ENCODE results near the gene FBXO27. TPM values are rescaled to one million over a fixed set of nuclear protein-coding genes. Genes with fewer than 3 reads are reported as not detected.

FBXO27 gene
- total and polyA plus RNA-seq, 11 donors, result 4.0 to 38.3 (median 21.0) TPM

- Histone ChIP-seq H3K36me3 (peaks cover 0 to 4% (median 0%) of the 10 kb centered on the region in 9 donors), H3K27me3 (no peaks in the 10 kb centered on the region), H3K4me1 (no peaks in the 10 kb centered on the region), H3K27ac (no peak overlapping the region), H3K9me3 (no peaks in the 10 kb centered on the region), H3K4me3 (no peak overlapping the region)
- WGBS, 4 donors, result 80 to 91% (median 88%) methylated on average over 4 of the region's 4 CpGs
- ATAC-seq (no peak), DNase-seq (no peak)
- intact Hi-C loops (cut with DNase I), result no loop called here
- TF ChIP-seq POLR2A (IDR thresholded peaks at IDR 0.05) (no peak), CTCF (IDR thresholded peaks at IDR 0.05) (no peak)
Observed at GRCh38 chr19:39021063-39021462, 11.3 kb downstream of the FBXO27 start.

- TF ChIP-seq POLR2A (IDR thresholded peaks at IDR 0.05) (no peak), CTCF (IDR thresholded peaks at IDR 0.05) (no peak)
- 87 to 92% (median 90%) methylated on average over 4 of the region's 4 CpGs for WGBS, 4 donors
- no peaks in the 10 kb centered on the region for H3K27me3 ChIP-seq
- DNase-seq (no peak), ATAC-seq (no peak)
- H3K4me1 ChIP-seq, result no peaks in the 10 kb centered on the region
- no peaks in the 10 kb centered on the region for H3K9me3 ChIP-seq
- H3K36me3 ChIP-seq, result no peaks in the 10 kb centered on the region
- H3K4me3 ChIP-seq, result no peak overlapping the region
- no peak overlapping the region for H3K27ac ChIP-seq
- intact Hi-C loops (cut with DNase I), result no loop called here
Observed at GRCh38 chr19:39017646-39018045, 14.7 kb downstream of the FBXO27 start.

GRCh38 chr19:39017026-39017425, 15.3 kb downstream of the FBXO27 start:
- no peaks in the 10 kb centered on the region for H3K27me3 ChIP-seq

GRCh38 chr19:39014037-39014436, 18.3 kb downstream of the FBXO27 start:
- Histone ChIP-seq H3K27ac (no peak overlapping the region), H3K27me3 (no peaks in the 10 kb centered on the region), H3K36me3 (no peaks in the 10 kb centered on the region), H3K4me1 (no peaks in the 10 kb centered on the region), H3K9me3 (peaks cover 0 to 5% (median 0%) of the 10 kb centered on the region in 12 donors), H3K4me3 (no peak overlapping the region)
- intact Hi-C loops (cut with DNase I), result no loop called here
- ATAC-seq (no peak), DNase-seq (no peak)
- TF ChIP-seq CTCF (IDR thresholded peaks at IDR 0.05), result no peak
- no peak for TF ChIP-seq POLR2A (IDR thresholded peaks at IDR 0.05)
- WGBS, 4 donors, result 82 to 87% (median 84%) methylated on average over 7 of the region's 7 CpGs

More at GRCh38 chr19:39017026-39017425, 15.3 kb downstream of the FBXO27 start:
- H3K4me3 ChIP-seq, result no peak overlapping the region
- no peak for DNase-seq
- intact Hi-C loops (cut with DNase I), result no loop called here
- no peak for ATAC-seq
- no peaks in the 10 kb centered on the region for H3K4me1 ChIP-seq
- no peaks in the 10 kb centered on the region for H3K36me3 ChIP-seq
- TF ChIP-seq POLR2A (IDR thresholded peaks at IDR 0.05), result no peak
- TF ChIP-seq CTCF (IDR thresholded peaks at IDR 0.05), result no peak
- no peaks in the 10 kb centered on the region for H3K9me3 ChIP-seq
- H3K27ac ChIP-seq, result no peak overlapping the region
- WGBS, 4 donors, result 82 to 91% (median 89%) methylated on average over 6 of the region's 6 CpGs
